Activated CD4-positive, alpha-beta T cell treated with anti-CD3 and anti-CD28 coated beads, Interleukin-2, amount 10 ng/mL, durations not matched to agents 24 days and 14 days (primary cell): ENCODE data around the gene LSM2. TPM values are rescaled to one million over a fixed set of nuclear protein-coding genes. Genes with fewer than 3 reads are reported as not detected.
"Not testable (repeated sequence)": the region's sequence is repeated elsewhere in the genome, so short reads cannot be mapped to it uniquely, and the experiment has no call there.

Source experiments
- DNase-seq: peaks from one replicate; pipeline ENCODE4 v3.0.0; 2022
- H3K27ac Mint-ChIP-seq: one replicate; pipeline ENCODE4 v1.8.0; 2022; ENCODE audit warnings: mild to moderate bottlenecking, mixed read lengths
- H3K27me3 Mint-ChIP-seq: one replicate; pipeline ENCODE4 v1.8.0; 2022; ENCODE audit warnings: mixed read lengths
- H3K36me3 Mint-ChIP-seq: one replicate; pipeline ENCODE4 v1.8.0; 2022; ENCODE audit warnings: low read depth, mild to moderate bottlenecking, mixed read lengths
- H3K4me1 Mint-ChIP-seq: one replicate; pipeline ENCODE4 v1.8.0; 2021; ENCODE audit warnings: mixed read lengths
- H3K4me3 Mint-ChIP-seq: one replicate; pipeline ENCODE4 v1.8.0; 2022; ENCODE audit warnings: mild to moderate bottlenecking, moderate library complexity, mixed read lengths
- H3K9me3 Mint-ChIP-seq: one replicate; pipeline ENCODE4 v1.8.0; 2021; ENCODE audit warnings: mixed read lengths
- intact Hi-C: fragments of 100-400 bp; cut with micrococcal nuclease; formaldehyde crosslinking; loops from one replicate; pipeline ENCODE4 v1.15.1; 2023
- total RNA-seq: library from RNA; stranded (reverse); gene quantifications from 2 replicates; pipeline ENCODE4 v1.2.3, GENCODE V29; 2022

The LSM2 gene
- total RNA-seq, result 142 and 146 TPM in 2 replicates

GRCh38 chr6:31806470-31807272 lies at the start of gene LSM2:
LSM2 (minus strand) TSS chr6:31806966; CDS start chr6:31806757, 209 bp downstream.
- Mint-ChIP-seq H3K4me3 (peak within 1 kb of the TSS; percentile 91), H3K27ac (peak within 1 kb of the TSS; percentile 94), H3K4me1 (peaks cover 21% of the 10 kb centered on the region), H3K36me3 (peaks cover 35% of the 10 kb centered on the region), H3K9me3 (no peaks in the 10 kb centered on the region), H3K27me3 (no peaks in the 10 kb centered on the region)
- DNase-seq, result peak; percentile 99
- intact Hi-C loops, result loop anchor here (1.0 to 2.0 kb wide), 2 partner anchors 11 to 20 kb away; partner anchors contain the start of genes HSPA1B and VARS1

GRCh38 chr6:31851980-31852718 lies 45.4 kb upstream of the LSM2 start:
- H3K4me1 Mint-ChIP-seq, H3K27me3 Mint-ChIP-seq, H3K4me3 Mint-ChIP-seq, DNase-seq, intact Hi-C loops, H3K9me3 Mint-ChIP-seq, H3K36me3 Mint-ChIP-seq, H3K27ac Mint-ChIP-seq: not testable (repeated sequence)

GRCh38 chr6:31851485-31851832 lies 44.7 kb upstream of the LSM2 start:
- H3K27me3 Mint-ChIP-seq, result no peaks in the 10 kb centered on the region
- no peak for DNase-seq
- no peak overlapping the region for H3K4me3 Mint-ChIP-seq
- intact Hi-C loops, result no loop called here
- H3K36me3 Mint-ChIP-seq, result peaks cover 2% of the 10 kb centered on the region
- H3K9me3 Mint-ChIP-seq, result no peaks in the 10 kb centered on the region
- H3K4me1 Mint-ChIP-seq, result no peaks in the 10 kb centered on the region
- no peak overlapping the region for H3K27ac Mint-ChIP-seq

- H3K9me3 Mint-ChIP-seq, result no peaks in the 10 kb centered on the region
- no peaks in the 10 kb centered on the region for H3K27me3 Mint-ChIP-seq
- peaks cover 2% of the 10 kb centered on the region for H3K36me3 Mint-ChIP-seq
- H3K4me3 Mint-ChIP-seq, result no peak overlapping the region
- intact Hi-C loops, result no loop called here
- no peak for DNase-seq
- no peak overlapping the region for H3K27ac Mint-ChIP-seq
- no peaks in the 10 kb centered on the region for H3K4me1 Mint-ChIP-seq
Measured at GRCh38 chr6:31850765-31851484, 44.2 kb upstream of the LSM2 start.

GRCh38 chr6:31847276-31847978 lies 40.7 kb upstream of the LSM2 start:
- no peaks in the 10 kb centered on the region for H3K27me3 Mint-ChIP-seq
- intact Hi-C loops, result no loop called here
- no peak overlapping the region for H3K4me3 Mint-ChIP-seq
- peaks cover 3% of the 10 kb centered on the region for H3K36me3 Mint-ChIP-seq
- no peaks in the 10 kb centered on the region for H3K4me1 Mint-ChIP-seq
- DNase-seq, result no peak
- H3K27ac Mint-ChIP-seq, result no peak overlapping the region
- H3K9me3 Mint-ChIP-seq, result no peaks in the 10 kb centered on the region

GRCh38 chr6:31844507-31844906 lies 37.7 kb upstream of the LSM2 start:
- no peak overlapping the region for H3K4me3 Mint-ChIP-seq
- no peak for DNase-seq
- no peaks in the 10 kb centered on the region for H3K9me3 Mint-ChIP-seq
- H3K27ac Mint-ChIP-seq, result peak overlapping the region; percentile 56
- H3K27me3 Mint-ChIP-seq, result no peaks in the 10 kb centered on the region
- H3K4me1 Mint-ChIP-seq, result peaks cover 2% of the 10 kb centered on the region
- intact Hi-C loops, result no loop called here
- H3K36me3 Mint-ChIP-seq, result peaks cover 20% of the 10 kb centered on the region

GRCh38 chr6:31842053-31842452 lies 35.3 kb upstream of the LSM2 start:
- peaks cover 11% of the 10 kb centered on the region for H3K4me1 Mint-ChIP-seq
- H3K27ac Mint-ChIP-seq, result no peak overlapping the region
- no peaks in the 10 kb centered on the region for H3K27me3 Mint-ChIP-seq
- DNase-seq, result no peak
- H3K36me3 Mint-ChIP-seq, result peaks cover 40% of the 10 kb centered on the region
- H3K9me3 Mint-ChIP-seq, result no peaks in the 10 kb centered on the region
- intact Hi-C loops, result no loop called here
- H3K4me3 Mint-ChIP-seq, result no peak overlapping the region

- Mint-ChIP-seq H3K4me1 (peaks cover 21% of the 10 kb centered on the region), H3K27ac (peak overlapping the region; percentile 11), H3K36me3 (peaks cover 56% of the 10 kb centered on the region)
- H3K4me3 Mint-ChIP-seq, H3K9me3 Mint-ChIP-seq, intact Hi-C loops, H3K27me3 Mint-ChIP-seq, DNase-seq: not testable (repeated sequence)
Measured at GRCh38 chr6:31839779-31840126, 33.0 kb upstream of the LSM2 start.

GRCh38 chr6:31838968-31839367 lies 32.2 kb upstream of the LSM2 start:
- Mint-ChIP-seq H3K9me3 (no peaks in the 10 kb centered on the region), H3K27ac (no peak overlapping the region), H3K4me3 (peak overlapping the region; percentile 97), H3K4me1 (peaks cover 24% of the 10 kb centered on the region), H3K36me3 (peaks cover 59% of the 10 kb centered on the region), H3K27me3 (no peaks in the 10 kb centered on the region)
- intact Hi-C loops, result no loop called here
- no peak for DNase-seq

GRCh38 chr6:31838114-31838553 lies 31.4 kb upstream of the LSM2 start:
- Mint-ChIP-seq H3K4me3 (peak overlapping the region; percentile 97), H3K4me1 (peaks cover 25% of the 10 kb centered on the region), H3K36me3 (peaks cover 59% of the 10 kb centered on the region)
- DNase-seq, H3K27me3 Mint-ChIP-seq, intact Hi-C loops, H3K27ac Mint-ChIP-seq, H3K9me3 Mint-ChIP-seq: not testable (repeated sequence)

- Mint-ChIP-seq H3K4me3 (peak overlapping the region; percentile 97), H3K27ac (peak overlapping the region; percentile 96), H3K27me3 (no peaks in the 10 kb centered on the region), H3K36me3 (peaks cover 59% of the 10 kb centered on the region), H3K9me3 (no peaks in the 10 kb centered on the region), H3K4me1 (peaks cover 25% of the 10 kb centered on the region)
- intact Hi-C loops, result no loop called here
- no peak for DNase-seq
Measured at GRCh38 chr6:31837369-31838113, 30.8 kb upstream of the LSM2 start.

GRCh38 chr6:31836474-31837368 lies 30.0 kb upstream of the LSM2 start:
- H3K4me1 Mint-ChIP-seq, result peaks cover 26% of the 10 kb centered on the region
- H3K9me3 Mint-ChIP-seq, result no peaks in the 10 kb centered on the region
- H3K4me3 Mint-ChIP-seq, result peak overlapping the region; percentile 97
- intact Hi-C loops, result no loop called here
- H3K27ac Mint-ChIP-seq, result peak overlapping the region; percentile 96
- peaks cover 59% of the 10 kb centered on the region for H3K36me3 Mint-ChIP-seq
- DNase-seq, result no peak
- H3K27me3 Mint-ChIP-seq, result no peaks in the 10 kb centered on the region
